Middle frontal gyrus (tissue), 1 donor: ENCODE data around the gene NDE1.
"Not testable (repeated sequence)": the region's sequence is repeated elsewhere in the genome, so short reads cannot be mapped to it uniquely, and the experiment has no call there.

Experiments
- DNase-seq: peaks from one replicate; pipeline ENCODE4 v3.0.0-alpha.2; 2015; ENCODE audit warnings: low spot score; ENCODE audit errors: extremely low spot score

NDE1 gene

DNA sequence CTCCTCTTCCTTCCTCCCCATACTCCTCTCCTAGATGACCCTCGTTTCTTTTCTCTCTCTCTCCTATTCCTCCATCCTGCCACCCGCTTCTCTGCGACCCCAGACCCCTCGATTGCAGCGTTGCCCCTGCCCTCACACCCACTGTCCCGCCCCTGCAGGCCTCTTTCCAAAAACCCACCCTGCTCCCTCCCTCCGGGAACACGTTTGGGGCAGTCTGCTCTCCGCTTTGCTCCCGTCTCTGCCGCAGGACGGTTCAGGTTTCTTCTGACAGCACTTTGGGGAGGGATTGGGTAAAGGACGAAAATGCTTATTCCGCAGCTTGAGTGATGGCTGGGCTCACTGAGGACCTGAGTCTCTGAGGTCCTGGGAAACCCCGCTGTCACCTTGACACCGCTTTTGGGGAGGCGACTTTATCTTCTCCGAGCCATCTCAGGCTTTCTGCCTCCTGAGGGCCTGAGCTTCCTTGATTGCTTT, 690 bp downstream of the NDE1 start:
- DNase-seq = no peak

DNA sequence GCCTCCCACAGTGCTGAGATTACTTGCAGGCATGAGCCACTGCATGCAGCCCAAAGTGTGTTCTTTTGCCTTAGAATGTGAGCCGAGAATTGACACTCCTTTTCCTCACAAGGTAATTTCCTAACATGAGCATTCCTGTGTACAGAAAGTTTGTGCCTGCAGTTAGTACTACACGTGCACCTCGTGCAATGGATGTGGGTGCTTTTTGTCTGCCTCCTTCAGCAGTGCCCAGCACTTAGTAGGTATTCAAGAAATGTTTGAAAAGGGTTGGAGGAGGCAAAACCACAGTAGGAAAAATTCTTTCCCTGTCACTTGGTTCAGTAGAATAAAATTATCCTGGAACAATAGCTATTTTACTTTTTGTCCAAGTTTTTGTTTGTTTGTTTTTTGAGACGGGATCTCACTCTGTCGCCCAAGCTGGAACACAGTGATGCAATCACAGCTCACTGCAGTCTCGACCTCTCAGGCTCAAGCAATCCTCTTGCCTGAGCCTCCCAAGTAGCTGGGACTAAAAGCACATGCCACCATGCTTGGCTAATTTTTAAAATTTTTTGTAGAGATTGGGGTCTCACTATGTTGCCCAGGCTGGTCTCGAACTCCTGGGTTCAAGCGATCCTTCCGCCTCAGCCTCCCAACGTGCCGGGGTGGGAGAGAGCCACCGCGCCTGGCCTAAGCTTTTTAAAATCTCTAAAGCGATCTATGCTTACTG, 2.4 kb downstream of the NDE1 start:
- no peak for DNase-seq

DNA sequence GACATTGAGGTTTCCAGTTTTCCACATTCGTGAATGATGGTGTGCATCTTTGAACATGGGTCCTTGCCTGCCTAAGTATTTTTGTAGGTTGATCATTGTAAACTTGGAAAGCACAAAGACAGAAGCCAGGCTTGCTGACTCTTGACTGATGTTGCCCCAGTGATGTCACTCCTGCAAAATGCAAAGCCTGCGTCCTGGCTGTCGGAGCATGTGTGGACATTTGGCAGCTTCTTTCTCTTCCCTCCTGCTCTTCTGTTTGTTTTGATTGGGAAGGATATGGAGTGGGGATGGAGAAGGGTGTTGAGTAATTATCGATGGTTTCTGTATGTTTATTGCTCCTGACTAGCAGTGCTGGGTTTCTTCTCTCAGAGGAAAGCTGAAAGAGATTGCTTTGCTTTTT, 3.2 kb downstream of the NDE1 start:
- DNase-seq = no peak

GRCh38 chr16:15654591-15654990, 4.5 kb downstream of the NDE1 start:
- DNase-seq = no peak

DNA sequence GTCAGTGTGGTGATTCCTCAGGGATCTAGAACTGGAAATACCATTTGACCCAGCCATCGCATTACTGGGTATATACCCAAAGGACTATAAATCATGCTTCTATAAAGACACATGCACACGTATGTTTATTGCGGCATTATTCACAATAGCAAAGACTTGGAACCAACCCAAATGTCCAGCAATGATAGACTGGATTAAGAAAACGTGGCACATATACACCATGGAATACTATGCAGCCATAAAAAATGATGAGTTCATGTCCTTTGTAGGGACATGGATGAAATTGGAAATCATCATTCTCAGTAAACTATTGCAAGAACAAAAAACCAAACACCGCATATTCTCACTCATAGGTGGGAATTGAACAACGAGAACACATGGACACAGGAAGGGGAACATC, 5.5 kb downstream of the NDE1 start:
- DNase-seq = not testable (repeated sequence)

GRCh38 chr16:15658149-15658548, 8.1 kb downstream of the NDE1 start:
- DNase-seq = no peak

DNA sequence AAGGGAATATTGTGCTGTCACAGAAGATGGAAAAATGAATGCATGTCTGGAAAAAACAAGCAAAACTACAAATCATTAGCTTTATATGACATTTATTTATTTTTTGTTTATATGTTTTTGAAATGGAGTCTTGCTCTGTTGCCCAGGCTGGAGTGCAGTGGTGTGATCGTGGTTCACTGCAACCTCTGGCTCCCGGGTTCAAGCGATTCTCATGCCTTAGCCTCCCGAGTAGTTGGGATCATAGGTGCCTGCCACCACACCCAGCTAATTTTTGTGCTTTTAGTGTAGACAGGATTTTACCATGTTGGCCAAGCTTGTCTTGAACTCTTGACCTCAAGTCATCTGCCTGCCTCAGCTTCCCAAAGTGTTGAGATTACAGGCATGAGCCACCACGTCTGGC, 8.5 kb downstream of the NDE1 start:
- DNase-seq = no peak

DNA sequence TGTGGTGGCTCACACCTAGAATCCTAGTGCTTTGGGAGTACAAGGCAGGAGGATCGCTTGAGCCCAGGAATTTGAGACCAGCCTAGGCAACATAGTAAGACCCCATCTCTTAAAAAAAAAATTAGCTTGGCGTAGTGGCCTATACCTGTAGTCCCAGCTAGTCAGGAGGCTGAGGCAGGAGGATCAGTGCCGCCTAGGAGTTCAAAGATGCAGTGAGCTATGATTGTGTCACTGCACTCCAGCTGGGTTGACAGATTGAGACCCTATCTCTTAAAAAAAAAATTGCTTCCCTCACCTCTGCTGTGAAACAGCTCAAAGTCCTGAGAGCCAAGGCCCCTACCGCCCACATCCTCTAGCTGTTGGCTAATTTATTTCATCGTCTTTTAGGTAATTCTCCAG, 10.2 kb downstream of the NDE1 start:
- no peak for DNase-seq

DNA sequence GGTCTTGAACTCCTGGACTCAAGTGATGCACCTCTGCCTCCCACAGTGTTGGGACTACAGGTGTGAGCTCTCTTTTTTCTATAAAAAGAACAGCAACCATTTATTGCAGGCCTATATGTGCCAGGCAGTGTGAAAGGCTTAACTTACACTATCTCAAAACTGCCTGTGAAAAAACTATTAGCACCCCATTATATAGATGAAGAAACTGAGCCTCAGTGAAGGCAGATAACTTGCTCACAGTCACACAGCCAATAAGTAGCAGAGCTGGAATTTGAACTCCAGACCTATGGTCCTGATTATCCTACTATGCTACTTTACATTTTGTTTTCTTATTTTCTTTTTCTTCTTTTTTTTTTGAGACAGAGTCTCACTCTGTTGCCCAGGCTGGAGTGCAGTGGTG, 15.1 kb downstream of the NDE1 start:
- no peak for DNase-seq

- DNase-seq = no peak
Observed at GRCh38 chr16:15667091-15667742, 17.2 kb downstream of the NDE1 start.

DNA sequence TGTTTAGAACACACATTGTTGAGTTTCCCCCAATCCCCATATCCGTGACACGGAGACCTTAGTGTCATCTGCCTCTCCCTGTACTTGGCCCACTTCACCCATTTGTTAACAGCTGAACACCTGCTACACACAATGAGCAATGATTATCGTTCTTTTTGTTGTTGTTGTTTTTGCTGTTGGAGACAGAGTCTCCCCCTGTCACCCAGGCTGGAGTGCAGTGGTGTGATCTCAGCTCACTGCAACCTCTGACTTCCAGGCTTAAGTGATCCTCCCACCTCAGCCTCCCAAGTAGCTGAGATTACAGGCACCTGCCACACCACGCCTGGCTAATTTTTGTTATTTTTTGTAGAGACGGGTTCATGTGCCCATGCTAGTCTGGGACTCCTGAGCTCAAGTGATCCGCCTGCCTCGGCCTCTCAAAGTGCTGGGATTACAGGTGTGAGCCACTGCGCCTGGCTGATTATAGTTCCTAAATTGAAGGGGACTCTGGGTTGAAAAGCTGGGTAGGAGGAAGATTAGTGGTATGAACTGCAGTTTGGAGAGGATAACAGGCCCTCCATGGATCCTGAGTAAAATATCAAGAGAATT, 21.6 kb downstream of the NDE1 start:
- DNase-seq = no peak

GRCh38 chr16:15672127-15672513, 22.1 kb downstream of the NDE1 start:
- DNase-seq = not testable (repeated sequence)

DNA sequence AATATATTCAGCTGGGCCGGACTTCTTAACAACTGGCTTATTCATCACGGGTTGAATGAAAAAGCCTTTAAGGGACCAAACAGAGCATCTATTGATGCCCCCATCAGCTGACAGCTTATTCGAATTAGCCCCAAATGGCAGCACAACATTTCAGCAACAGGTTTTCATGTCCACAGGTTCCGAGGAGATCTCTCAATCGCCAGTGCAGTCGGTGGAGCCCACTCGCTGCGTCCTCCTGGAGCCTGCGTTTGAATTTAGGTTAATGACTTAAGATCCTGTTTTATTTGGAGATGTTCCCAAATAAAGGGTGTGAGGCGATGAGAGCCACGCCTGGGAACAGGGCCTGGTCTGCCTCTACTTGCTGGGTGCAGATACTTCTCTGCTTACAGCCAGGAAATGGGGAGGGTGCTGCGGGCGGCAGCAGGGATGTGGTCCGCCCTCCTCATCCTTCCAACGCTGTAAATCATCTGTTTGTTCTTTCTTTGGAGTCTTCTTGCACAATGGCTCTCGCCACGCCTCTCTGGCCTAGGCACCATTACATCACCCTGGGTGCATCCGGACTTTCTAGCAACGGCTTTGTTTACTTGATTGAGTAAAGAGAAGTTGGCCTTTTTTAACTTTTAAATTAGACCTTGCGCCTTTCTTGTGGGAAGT, 22.6 kb downstream of the NDE1 start:
- peak; percentile 77 for DNase-seq

DNA sequence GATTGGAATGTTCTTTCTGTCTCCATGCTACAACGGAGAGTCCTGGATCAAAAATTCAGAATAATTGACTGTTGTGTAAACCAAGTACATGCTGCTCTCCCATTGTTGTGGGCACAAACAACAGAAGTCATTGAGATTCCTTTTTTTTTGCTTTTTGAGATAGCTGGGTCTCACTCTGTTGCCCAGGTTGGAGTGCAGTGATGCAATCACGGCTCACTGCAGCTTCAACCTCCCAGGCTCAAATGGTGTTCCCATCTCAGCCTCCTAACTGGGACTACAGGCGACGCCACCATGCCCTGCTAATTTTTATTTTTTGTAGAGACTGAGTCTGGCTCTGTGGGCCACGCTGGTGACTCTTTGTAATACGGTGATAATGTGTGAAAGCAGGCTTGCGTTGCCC, 24.5 kb downstream of the NDE1 start:
- no peak for DNase-seq

GRCh38 chr16:15676506-15676905, 26.5 kb downstream of the NDE1 start:
- DNase-seq = no peak

DNA sequence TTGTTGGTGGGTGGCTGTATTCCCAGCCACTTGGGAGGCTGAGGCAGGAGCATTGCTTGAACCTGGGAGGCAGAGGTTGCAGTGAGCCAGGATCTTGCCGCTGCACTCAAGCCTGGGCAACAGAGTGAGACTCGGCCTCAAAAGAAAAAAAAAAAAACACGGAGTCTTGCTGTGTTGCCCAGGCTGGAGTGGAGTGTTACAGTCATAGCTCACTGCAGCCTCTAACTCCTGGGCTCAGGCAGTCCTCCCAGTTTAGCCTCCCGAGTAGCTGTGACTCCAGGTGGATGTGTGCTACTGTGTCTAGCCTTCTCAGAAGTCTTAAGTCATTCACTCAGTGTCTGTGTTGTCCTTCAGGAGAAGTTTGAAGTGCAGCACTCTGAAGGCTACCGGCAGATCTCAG, 27.4 kb downstream of the NDE1 start:
- DNase-seq = no peak

DNA sequence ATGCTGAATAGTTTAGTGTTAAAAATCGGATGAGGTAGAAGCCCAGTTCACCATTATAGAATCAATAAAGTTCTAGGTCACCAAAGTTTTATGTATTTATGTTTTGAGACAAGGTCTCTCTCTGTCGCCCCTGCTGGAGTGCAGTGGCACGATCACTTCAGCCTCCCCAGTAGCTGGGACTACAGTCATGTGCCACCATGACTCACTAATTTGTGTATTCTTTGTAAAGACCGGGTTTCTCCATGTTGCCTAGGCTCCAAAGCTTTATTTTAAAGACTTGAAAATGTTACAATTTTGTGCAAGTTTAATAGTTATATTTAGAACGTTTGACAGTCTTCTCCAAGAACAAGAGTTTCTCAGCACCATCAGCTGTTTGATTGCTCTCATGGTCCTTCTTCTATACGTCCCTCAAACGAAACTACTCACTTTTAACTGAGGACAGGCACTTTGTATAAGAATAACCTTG, 32.1 kb downstream of the NDE1 start:
- DNase-seq = no peak

- no peak for DNase-seq
Observed at GRCh38 chr16:15686287-15686686, 36.2 kb downstream of the NDE1 start.

GRCh38 chr16:15689290-15689689, 39.2 kb downstream of the NDE1 start:
- no peak for DNase-seq

- DNase-seq = no peak
Observed at GRCh38 chr16:15690296-15690695, 40.3 kb downstream of the NDE1 start.

DNA sequence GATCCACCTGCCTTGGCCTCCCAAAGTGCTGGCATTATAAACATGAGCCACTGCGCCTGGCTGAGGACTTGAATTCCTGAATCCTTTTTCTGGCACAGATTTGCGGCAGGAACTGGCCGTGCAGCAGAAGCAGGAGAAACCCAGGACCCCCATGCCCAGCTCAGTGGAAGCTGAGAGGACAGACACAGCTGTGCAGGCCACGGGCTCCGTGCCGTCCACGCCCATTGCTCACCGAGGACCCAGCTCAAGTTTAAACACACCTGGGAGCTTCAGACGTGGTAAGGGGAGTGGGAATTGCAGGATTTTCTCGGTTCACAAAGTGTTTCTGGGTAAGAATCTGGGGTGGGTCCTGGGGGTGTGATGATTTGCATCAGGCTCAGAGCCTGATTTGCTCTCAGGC, 41.0 kb downstream of the NDE1 start:
- DNase-seq = no peak

- not testable (repeated sequence) for DNase-seq
Observed at GRCh38 chr16:15692508-15692907, 42.5 kb downstream of the NDE1 start.
